SU-DHL-6 (cell line): ENCODE measurements around the gene SLC22A4.

Source experiments
- H2AFZ ChIP-seq: fragments of 200-600 bp; sonication (generic); 2 replicates; pipeline ENCODE4 v1.6.1; 2014; ENCODE audit warnings: low read depth, mild to moderate bottlenecking, moderate library complexity, mixed read lengths, antibody characterized with exemption, low read length; ENCODE audit not compliant: severe bottlenecking
- H3F3A ChIP-seq: fragments of 200-600 bp; shearing (Covaris generic); 2 replicates; pipeline ENCODE4 v1.6.0; 2016; ENCODE audit warnings: antibody characterized with exemption, mild to moderate bottlenecking; ENCODE audit not compliant: insufficient read depth
- H3K27ac ChIP-seq: fragments of 200-600 bp; sonication (generic); 2 replicates; pipeline ENCODE4 v1.5.1; 2016; ENCODE audit warnings: low read depth, mild to moderate bottlenecking, low read length, moderate library complexity, mixed read lengths
- H3K27me3 ChIP-seq: fragments of 200-600 bp; sonication (generic), shearing (Covaris generic); 2 replicates; pipeline ENCODE4 v1.6.0; 2014; ENCODE audit warnings: mild to moderate bottlenecking, low read length
- H3K36me3 ChIP-seq: fragments of 200-600 bp; sonication (generic); 2 replicates; pipeline ENCODE4 v1.6.1; 2014; ENCODE audit warnings: mild to moderate bottlenecking, low read length, mixed read lengths
- H3K4me2 ChIP-seq: fragments of 300-600, 200-600 bp; shearing (Covaris generic), sonication (generic); 2 replicates; pipeline ENCODE4 v1.6.0; 2014; ENCODE audit warnings: low read length, low read depth, mild to moderate bottlenecking; ENCODE audit not compliant: poor library complexity, severe bottlenecking
- H3K4me3 ChIP-seq: fragments of 200-600 bp; sonication (generic); 2 replicates; pipeline ENCODE4 v1.5.1; 2014; ENCODE audit warnings: antibody characterized with exemption, low read length, mild to moderate bottlenecking, mixed read lengths; ENCODE audit not compliant: insufficient read depth, poor library complexity, severe bottlenecking
- H3K79me2 ChIP-seq: fragments of 200-600 bp; sonication (generic); 2 replicates; pipeline ENCODE4 v1.6.1; 2014; ENCODE audit warnings: mild to moderate bottlenecking, low read length, moderate library complexity; ENCODE audit not compliant: insufficient read depth
- H3K9ac ChIP-seq: fragments of 200-600 bp; sonication (generic); 2 replicates; pipeline ENCODE4 v1.7.0; 2014; ENCODE audit warnings: mild to moderate bottlenecking, low read length
- H3K9me2 ChIP-seq: fragments of 200-600 bp; sonication (generic); replicated peaks from 2 replicates; pipeline ENCODE4 v1.6.1; 2014; ENCODE audit warnings: low read length; ENCODE audit not compliant: insufficient read depth
- H3K9me3 ChIP-seq: fragments of 200-600 bp; sonication (generic); 2 replicates; pipeline ENCODE4 v1.6.1; 2014; ENCODE audit warnings: low read length, mixed read lengths; ENCODE audit not compliant: insufficient read depth
- H4K20me1 ChIP-seq: fragments of 200-600 bp; sonication (generic); 2 replicates; pipeline ENCODE4 v1.6.1; 2014; ENCODE audit warnings: low read depth, mild to moderate bottlenecking, antibody characterized with exemption, low read length, moderate library complexity, mixed read lengths
- EZH2phosphoT487 ChIP-seq: fragments of 200-600 bp; sonication (generic), shearing (Covaris generic); conservative IDR thresholded peaks from 2 replicates; pipeline ENCODE4 v1.6.1; 2018; ENCODE audit warnings: mild to moderate bottlenecking, antibody characterized with exemption, low read length, moderate library complexity, mixed read lengths
- TF ChIP-seq, protein P1 (sequence below): fragments of 200-600 bp; sonication (generic); IDR thresholded peaks from one replicate; pipeline ENCODE4 v1.5.1; 2017; ENCODE audit warnings: antibody characterized with exemption, mild to moderate bottlenecking, low read length, moderate library complexity; ENCODE audit not compliant: insufficient read depth, poor library complexity, severe bottlenecking

The SLC22A4 gene

DNA sequence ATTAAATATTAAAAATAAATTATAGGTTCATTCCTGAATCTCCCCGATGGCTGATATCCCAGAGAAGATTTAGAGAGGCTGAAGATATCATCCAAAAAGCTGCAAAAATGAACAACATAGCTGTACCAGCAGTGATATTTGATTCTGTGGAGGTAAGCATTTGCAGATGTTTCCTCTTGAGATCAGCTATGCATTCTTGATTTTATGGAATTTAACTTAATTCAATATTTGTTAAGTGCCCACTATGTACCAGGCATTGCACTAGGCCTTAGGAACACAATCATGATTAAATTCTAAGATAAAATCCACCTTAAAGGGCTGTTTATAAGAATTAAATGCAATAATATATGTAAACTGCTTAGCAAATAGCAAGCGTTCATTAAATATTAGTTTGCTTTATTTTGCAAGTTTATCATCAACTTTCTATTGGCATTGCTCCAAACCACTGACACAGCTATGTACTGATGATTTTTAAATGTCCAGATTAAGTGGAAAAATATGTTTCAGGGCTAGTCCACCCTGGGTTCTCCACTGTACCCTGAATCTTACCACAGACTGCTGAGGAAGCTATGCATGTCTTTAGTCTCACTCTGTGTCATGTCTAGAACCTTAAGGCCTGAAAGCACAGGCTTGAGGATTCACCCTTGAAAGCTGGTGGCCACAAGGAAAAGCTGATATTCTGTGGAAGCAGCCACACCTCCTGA lies 33.2 kb downstream of the SLC22A4 start:
- H3K36me3 ChIP-seq = no peaks in the 10 kb centered on the region
- H3F3A ChIP-seq = no peaks in the 10 kb centered on the region
- no peak overlapping the region for H3K9ac ChIP-seq
- no peak overlapping the region for H2AFZ ChIP-seq
- H3K27ac ChIP-seq = no peak overlapping the region
- H3K4me3 ChIP-seq = no peak overlapping the region
- H4K20me1 ChIP-seq = no peaks in the 10 kb centered on the region
- TF ChIP-seq EZH2phosphoT487 = no peak
- TF ChIP-seq, protein P1, sequence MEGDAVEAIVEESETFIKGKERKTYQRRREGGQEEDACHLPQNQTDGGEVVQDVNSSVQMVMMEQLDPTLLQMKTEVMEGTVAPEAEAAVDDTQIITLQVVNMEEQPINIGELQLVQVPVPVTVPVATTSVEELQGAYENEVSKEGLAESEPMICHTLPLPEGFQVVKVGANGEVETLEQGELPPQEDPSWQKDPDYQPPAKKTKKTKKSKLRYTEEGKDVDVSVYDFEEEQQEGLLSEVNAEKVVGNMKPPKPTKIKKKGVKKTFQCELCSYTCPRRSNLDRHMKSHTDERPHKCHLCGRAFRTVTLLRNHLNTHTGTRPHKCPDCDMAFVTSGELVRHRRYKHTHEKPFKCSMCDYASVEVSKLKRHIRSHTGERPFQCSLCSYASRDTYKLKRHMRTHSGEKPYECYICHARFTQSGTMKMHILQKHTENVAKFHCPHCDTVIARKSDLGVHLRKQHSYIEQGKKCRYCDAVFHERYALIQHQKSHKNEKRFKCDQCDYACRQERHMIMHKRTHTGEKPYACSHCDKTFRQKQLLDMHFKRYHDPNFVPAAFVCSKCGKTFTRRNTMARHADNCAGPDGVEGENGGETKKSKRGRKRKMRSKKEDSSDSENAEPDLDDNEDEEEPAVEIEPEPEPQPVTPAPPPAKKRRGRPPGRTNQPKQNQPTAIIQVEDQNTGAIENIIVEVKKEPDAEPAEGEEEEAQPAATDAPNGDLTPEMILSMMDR = no peak
- no peaks in the 10 kb centered on the region for H3K9me3 ChIP-seq
- no peaks in the 10 kb centered on the region; the same call in 1 of the 2 replicates for H3K27me3 ChIP-seq
- no peaks in the 10 kb centered on the region for H3K9me2 ChIP-seq
- H3K4me2 ChIP-seq = no peak overlapping the region
- H3K79me2 ChIP-seq = no peaks in the 10 kb centered on the region

DNA sequence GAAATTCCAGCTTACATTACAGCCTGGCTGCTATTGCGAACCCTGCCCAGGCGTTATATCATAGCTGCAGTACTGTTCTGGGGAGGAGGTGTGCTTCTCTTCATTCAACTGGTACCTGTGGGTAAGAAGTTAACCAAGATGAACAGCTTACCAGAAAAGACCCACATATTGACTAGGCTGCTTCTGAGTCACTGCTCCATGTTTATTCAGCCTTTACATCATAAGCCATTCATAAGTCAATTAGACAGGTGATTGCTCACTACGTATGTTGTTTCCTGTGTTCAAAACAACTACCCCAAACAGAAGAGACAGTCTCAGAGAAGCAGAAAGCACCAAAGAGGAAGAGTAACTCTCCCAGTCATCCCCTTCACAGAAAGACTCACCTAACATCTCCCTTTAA lies 40.6 kb downstream of the SLC22A4 start:
- no peak overlapping the region for H3K4me2 ChIP-seq
- no peak overlapping the region for H3K9ac ChIP-seq
- no peak overlapping the region for H3K27ac ChIP-seq
- no peak overlapping the region for H3K4me3 ChIP-seq
- H3F3A ChIP-seq = no peaks in the 10 kb centered on the region
- no peaks in the 10 kb centered on the region for H3K9me2 ChIP-seq
- H4K20me1 ChIP-seq = no peaks in the 10 kb centered on the region
- no peaks in the 10 kb centered on the region for H3K9me3 ChIP-seq
- H3K79me2 ChIP-seq = no peaks in the 10 kb centered on the region
- H3K36me3 ChIP-seq = no peaks in the 10 kb centered on the region
- H2AFZ ChIP-seq = no peak overlapping the region
- H3K27me3 ChIP-seq = no peaks in the 10 kb centered on the region
- TF ChIP-seq EZH2phosphoT487 = no peak
- TF ChIP-seq, protein P1 = no peak

DNA sequence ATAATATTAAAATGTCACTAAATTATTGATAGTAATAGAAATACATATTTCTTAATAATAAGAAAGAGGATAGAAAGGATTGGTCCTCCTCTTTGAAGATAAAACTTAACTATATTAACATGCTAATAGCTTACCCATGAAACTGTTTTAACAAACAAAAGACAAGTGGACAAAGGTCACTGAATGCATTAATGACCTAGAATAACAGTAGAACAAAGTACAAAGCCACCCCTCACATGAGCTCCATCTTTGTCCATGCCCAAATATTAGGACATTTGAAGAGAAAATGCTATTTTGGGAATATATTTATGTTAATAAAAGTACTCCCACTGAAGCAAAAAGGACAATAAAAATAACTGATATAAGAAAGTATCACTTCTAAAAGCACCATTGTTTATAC lies 41.2 kb downstream of the SLC22A4 start:
- Histone ChIP-seq H4K20me1 (no peaks in the 10 kb centered on the region), H3K27me3 (no peaks in the 10 kb centered on the region), H3K27ac (no peak overlapping the region), H3K9ac (no peak overlapping the region), H3K9me3 (no peaks in the 10 kb centered on the region), H3K36me3 (no peaks in the 10 kb centered on the region), H3K9me2 (no peaks in the 10 kb centered on the region), H3F3A (no peaks in the 10 kb centered on the region), H2AFZ (no peak overlapping the region), H3K79me2 (no peaks in the 10 kb centered on the region), H3K4me3 (no peak overlapping the region), H3K4me2 (no peak overlapping the region)
- TF ChIP-seq, protein P1 = no peak
- TF ChIP-seq EZH2phosphoT487 = no peak
